Measurements from ENCODE around the gene RABL2B.

DNA sequence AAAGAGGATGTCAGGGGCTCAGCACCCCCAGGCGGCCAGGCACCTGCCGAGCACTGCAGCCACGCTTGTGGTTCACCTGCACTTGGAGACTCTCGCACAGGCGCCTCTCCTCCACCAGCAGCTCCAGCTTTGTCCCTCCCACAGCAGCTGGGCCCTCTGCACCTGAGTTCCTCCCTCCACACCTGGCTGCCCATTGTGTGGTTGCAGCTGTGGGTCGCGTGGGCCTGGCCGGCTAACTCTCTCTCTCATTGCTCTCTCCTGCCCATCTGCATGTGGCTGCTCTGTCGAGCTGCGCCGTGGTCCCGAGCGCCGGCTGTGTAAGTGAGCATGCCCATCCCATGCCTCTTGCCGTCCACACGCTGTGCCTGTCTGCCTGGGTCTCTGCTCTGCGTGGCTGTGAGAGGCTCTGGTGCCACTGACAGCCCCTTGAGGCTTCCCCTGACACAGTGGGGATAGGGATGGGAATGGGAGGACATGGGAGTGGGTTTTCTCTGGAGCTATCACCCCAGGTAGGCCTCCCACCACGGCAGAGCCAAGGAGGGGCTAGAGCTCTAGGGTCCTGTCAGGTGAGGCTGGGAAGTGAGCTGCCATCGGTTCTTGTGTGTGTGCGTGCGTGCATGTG, 53.9 kb downstream of the RABL2B start:
- no peak for TF ChIP-seq EZH2 (IDR thresholded peaks at IDR 0.05; ENCODE audit: borderline replicate concordance, low read length)
- TF ChIP-seq, protein P1, sequence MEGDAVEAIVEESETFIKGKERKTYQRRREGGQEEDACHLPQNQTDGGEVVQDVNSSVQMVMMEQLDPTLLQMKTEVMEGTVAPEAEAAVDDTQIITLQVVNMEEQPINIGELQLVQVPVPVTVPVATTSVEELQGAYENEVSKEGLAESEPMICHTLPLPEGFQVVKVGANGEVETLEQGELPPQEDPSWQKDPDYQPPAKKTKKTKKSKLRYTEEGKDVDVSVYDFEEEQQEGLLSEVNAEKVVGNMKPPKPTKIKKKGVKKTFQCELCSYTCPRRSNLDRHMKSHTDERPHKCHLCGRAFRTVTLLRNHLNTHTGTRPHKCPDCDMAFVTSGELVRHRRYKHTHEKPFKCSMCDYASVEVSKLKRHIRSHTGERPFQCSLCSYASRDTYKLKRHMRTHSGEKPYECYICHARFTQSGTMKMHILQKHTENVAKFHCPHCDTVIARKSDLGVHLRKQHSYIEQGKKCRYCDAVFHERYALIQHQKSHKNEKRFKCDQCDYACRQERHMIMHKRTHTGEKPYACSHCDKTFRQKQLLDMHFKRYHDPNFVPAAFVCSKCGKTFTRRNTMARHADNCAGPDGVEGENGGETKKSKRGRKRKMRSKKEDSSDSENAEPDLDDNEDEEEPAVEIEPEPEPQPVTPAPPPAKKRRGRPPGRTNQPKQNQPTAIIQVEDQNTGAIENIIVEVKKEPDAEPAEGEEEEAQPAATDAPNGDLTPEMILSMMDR (conservative IDR thresholded peaks at IDR 0.05 in 1 of 2, IDR thresholded peaks at IDR 0.05 in 1 of 2; ENCODE audit: extremely low read depth in 1 of 2, insufficient read depth in 1 of 2, low read depth in 1 of 2, low read length in 2 of 2) = no peak
